Mammary epithelial cell (primary cell): ENCODE measurements around the gene CLEC16A.

ENCODE experiments used
- EZH2 ChIP-seq: IDR thresholded peaks from 2 replicates; pipeline ENCODE4 v1.6.1; 2012; ENCODE audit warnings: low read length, inconsistent platforms, borderline replicate concordance
- TF ChIP-seq, protein P1 (sequence below), 2 donors: IDR thresholded peaks in 1 of 2; conservative IDR thresholded peaks in 1 of 2; 2 replicates each; pipeline ENCODE4 v1.5.1; 2011 to 2012; ENCODE audit warnings: inconsistent platforms in 2 of 2, low read length in 2 of 2, mild to moderate bottlenecking in 2 of 2, control low read depth in 1 of 2, low read depth in 1 of 2; ENCODE audit not compliant: insufficient read depth in 1 of 2; ENCODE audit errors: extremely low read depth in 1 of 2

GRCh38 chr16:11159282-11159681 is 214.9 kb downstream of the CLEC16A start:
- TF ChIP-seq, protein P1, sequence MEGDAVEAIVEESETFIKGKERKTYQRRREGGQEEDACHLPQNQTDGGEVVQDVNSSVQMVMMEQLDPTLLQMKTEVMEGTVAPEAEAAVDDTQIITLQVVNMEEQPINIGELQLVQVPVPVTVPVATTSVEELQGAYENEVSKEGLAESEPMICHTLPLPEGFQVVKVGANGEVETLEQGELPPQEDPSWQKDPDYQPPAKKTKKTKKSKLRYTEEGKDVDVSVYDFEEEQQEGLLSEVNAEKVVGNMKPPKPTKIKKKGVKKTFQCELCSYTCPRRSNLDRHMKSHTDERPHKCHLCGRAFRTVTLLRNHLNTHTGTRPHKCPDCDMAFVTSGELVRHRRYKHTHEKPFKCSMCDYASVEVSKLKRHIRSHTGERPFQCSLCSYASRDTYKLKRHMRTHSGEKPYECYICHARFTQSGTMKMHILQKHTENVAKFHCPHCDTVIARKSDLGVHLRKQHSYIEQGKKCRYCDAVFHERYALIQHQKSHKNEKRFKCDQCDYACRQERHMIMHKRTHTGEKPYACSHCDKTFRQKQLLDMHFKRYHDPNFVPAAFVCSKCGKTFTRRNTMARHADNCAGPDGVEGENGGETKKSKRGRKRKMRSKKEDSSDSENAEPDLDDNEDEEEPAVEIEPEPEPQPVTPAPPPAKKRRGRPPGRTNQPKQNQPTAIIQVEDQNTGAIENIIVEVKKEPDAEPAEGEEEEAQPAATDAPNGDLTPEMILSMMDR (conservative IDR thresholded peaks at IDR 0.05 in 1 of 2, IDR thresholded peaks at IDR 0.05 in 1 of 2; ENCODE audit: extremely low read depth in 1 of 2, insufficient read depth in 1 of 2, low read depth in 1 of 2, low read length in 2 of 2), result no peak
- TF ChIP-seq EZH2, result no peak
